IPS DF 6.9 (cell line): ENCODE data around the gene MYO1C.
"Not testable (repeated sequence)": the region's sequence is repeated elsewhere in the genome, so short reads cannot be mapped to it uniquely, and the experiment has no call there.

Source experiments
- DNase-seq: peaks from one replicate; pipeline ENCODE4 v3.0.0-alpha.2; 2013; ENCODE audit warnings: low read depth, low spot score
- H3K27ac ChIP-seq: one replicate; pipeline ENCODE4 v1.5.1; 2013; ENCODE audit warnings: low read length, control low read depth
- H3K27me3 ChIP-seq: 2 replicates; pipeline ENCODE4 v1.6.1; 2013; ENCODE audit warnings: mild to moderate bottlenecking, low read length; ENCODE audit not compliant: control insufficient read depth, insufficient read depth
- H3K36me3 ChIP-seq: 2 replicates; pipeline ENCODE4 v1.6.1; 2013; ENCODE audit warnings: low read length; ENCODE audit not compliant: control insufficient read depth, insufficient read depth
- H3K4me1 ChIP-seq: 2 replicates; pipeline ENCODE4 v1.6.1; 2013; ENCODE audit warnings: low read length; ENCODE audit not compliant: control insufficient read depth, insufficient read depth
- H3K4me3 ChIP-seq: 2 replicates; pipeline ENCODE4 v1.5.1; 2013; ENCODE audit warnings: mild to moderate bottlenecking, low read length
- H3K9me3 ChIP-seq: 2 replicates; pipeline ENCODE4 v1.6.1; 2013; ENCODE audit warnings: low read length, inconsistent platforms; ENCODE audit not compliant: control insufficient read depth, insufficient read depth
- WGBS: extraction: QIAGEN DNeasy Blood & Tissue Kit; methylation state at CpG from one replicate; pipeline ENCODE4 v1.1.7; 2013; ENCODE audit warnings: mixed read lengths, missing lambda C conversion rate; ENCODE audit not compliant: insufficient read length, insufficient coverage; 5-methylcytosine and 5-hydroxymethylcytosine counted together

Gene MYO1C

DNA sequence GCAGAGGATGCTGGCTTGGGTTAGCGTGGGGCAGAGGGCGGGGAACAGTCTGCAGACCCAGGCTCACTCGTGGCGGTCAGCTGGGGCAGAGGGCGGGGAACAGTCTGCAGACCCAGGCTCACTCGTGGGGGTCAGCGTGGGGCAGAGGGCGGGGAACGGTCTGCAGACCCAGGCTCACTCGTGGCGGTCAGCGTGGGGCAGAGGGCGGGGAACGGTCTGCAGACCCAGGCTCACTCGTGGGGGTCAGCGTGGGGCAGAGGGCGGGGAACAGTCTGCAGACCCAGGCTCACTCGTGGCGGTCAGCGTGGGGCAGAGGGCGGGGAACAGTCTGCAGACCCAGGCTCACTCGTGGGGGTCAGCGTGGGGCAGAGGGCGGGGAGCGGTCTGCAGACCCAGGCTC, 16.2 kb upstream of the MYO1C start:
- not testable (repeated sequence) for H3K4me3 ChIP-seq, DNase-seq, H3K4me1 ChIP-seq, H3K9me3 ChIP-seq, H3K27me3 ChIP-seq, H3K36me3 ChIP-seq, H3K27ac ChIP-seq
- WGBS = no CpG with 5 or more reads among the region's 25 CpGs

DNA sequence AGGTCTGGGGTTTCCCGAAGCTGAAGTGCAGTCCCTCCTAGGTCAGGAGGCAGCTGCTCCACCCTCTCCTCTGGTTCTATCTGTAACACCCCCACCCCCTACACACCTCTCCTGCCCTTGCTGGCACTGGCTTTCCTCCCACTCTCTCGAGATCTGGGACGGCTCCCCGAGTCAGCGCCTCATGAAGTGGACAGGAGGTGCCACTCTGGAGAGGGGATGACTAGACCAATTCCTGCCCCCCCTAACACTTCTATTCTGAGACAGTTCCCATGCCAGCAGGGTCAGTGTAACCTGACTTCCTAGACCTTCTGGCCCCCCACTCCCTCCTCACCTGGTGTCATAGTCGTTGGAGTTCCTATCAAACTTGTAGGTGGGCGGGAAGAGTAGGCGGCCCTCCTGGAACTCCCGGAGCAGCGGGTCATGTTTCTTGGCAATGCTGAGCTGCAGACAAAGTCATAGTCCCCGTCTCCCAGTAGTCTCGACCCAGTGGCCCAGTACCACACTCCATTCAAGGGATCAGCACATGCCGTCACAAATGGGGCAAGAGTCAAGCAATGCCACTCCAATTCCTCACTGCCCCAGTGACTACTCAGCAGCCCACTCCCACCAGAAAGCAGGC, 14.3 kb upstream of the MYO1C start:
- Histone ChIP-seq H3K36me3 (0 out of 2 replicates have a peak, but pooled peaks cover 2% of the 10 kb centered on the region), H3K4me1 (no peaks in the 10 kb centered on the region), H3K4me3 (no peak overlapping the region), H3K27ac (no peak overlapping the region), H3K27me3 (no peaks in the 10 kb centered on the region), H3K9me3 (no peaks in the 10 kb centered on the region)
- no peak for DNase-seq
- WGBS = no CpG with 5 or more reads among the region's 13 CpGs

DNA sequence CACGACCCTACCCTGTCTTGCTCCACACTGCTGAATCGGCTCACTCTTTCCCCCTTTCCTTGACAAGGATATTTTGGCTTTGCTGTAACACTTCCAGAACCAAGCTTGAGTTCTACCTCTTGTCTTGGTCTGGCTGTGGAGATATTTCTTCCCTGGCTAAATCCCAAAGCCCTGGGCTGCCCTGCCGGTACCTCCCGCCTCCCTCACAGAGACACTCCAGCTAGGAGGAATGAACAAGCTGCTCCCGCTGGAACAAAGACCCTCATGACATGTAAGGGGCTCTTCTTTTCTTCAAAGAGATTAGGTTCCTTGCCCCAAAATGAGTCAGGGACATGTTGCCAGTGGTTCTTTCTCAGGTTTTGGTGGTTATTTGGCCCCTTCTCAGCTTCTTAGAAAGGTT, 13.1 kb upstream of the MYO1C start:
- no peaks in the 10 kb centered on the region for H3K27me3 ChIP-seq
- H3K27ac ChIP-seq = no peak overlapping the region
- DNase-seq = no peak
- no peaks in the 10 kb centered on the region for H3K36me3 ChIP-seq
- H3K4me3 ChIP-seq = no peak overlapping the region
- WGBS = no CpG with 5 or more reads among the region's 5 CpGs
- H3K4me1 ChIP-seq = no peaks in the 10 kb centered on the region
- H3K9me3 ChIP-seq = no peaks in the 10 kb centered on the region

DNA sequence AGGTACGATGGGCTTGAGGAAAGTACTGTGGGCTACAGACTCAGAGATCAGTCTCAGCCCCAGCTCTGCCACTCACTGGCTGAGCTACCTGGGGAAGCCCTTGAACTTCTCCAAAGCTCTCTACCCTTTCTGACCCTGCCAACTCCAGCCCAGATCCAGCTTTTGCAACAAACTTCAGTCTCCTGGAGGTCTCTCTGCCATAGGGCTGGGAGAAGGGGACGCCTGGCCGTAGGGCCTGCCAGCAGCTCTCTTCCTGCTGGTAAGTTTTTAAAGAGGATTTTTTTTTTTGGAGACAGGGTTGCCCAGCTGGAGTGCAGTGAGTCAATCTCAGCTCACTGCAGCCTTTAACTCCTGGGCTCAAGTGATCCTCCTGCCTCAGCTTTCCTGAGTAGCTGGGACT, 12.4 kb upstream of the MYO1C start:
- no peak for DNase-seq
- no peak overlapping the region for H3K27ac ChIP-seq
- no peak overlapping the region for H3K4me3 ChIP-seq
- H3K9me3 ChIP-seq = no peaks in the 10 kb centered on the region
- H3K36me3 ChIP-seq = no peaks in the 10 kb centered on the region
- no CpG with 5 or more reads among the region's 3 CpGs for WGBS
- H3K4me1 ChIP-seq = no peaks in the 10 kb centered on the region
- H3K27me3 ChIP-seq = no peaks in the 10 kb centered on the region

- Histone ChIP-seq H3K4me3 (no peak overlapping the region), H3K36me3 (no peaks in the 10 kb centered on the region), H3K4me1 (no peaks in the 10 kb centered on the region), H3K9me3 (no peaks in the 10 kb centered on the region), H3K27me3 (no peaks in the 10 kb centered on the region), H3K27ac (no peak overlapping the region)
- WGBS = no CpG with 5 or more reads among the region's 10 CpGs
- no peak for DNase-seq
Observed at GRCh38 chr17:1503699-1504098, 11.2 kb upstream of the MYO1C start.

DNA sequence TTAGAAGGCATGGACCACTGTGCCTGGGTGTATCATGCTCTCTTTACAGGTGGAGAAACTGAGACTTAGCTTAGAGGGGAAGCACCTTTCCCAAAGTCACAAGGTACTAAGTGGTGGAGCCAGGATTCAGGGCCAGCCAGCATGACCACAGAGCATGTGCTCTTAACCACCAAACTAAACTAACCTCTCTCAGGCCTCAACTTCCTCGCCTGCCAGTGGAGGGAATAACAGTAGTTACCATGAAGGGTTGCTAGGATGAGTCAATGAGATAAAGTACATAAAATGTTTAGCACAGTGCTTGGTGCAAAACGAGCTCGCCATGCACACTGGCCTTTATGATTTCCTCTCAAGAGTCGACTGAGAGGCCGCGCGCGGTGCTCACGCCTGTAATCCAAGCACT, 6.4 kb upstream of the MYO1C start:
- H3K4me1 ChIP-seq = no peaks in the 10 kb centered on the region
- H3K27me3 ChIP-seq = no peaks in the 10 kb centered on the region
- H3K4me3 ChIP-seq = no peak overlapping the region
- no peaks in the 10 kb centered on the region for H3K9me3 ChIP-seq
- no CpG with 5 or more reads among the region's 9 CpGs for WGBS
- H3K27ac ChIP-seq = no peak overlapping the region
- H3K36me3 ChIP-seq = peaks cover 2% of the 10 kb centered on the region; the same call in 1 of the 2 replicates
- DNase-seq = no peak

- H3K27ac ChIP-seq = no peak overlapping the region
- no peak for DNase-seq
Observed at GRCh38 chr17:1498233-1498632, 5.7 kb upstream of the MYO1C start.

DNA sequence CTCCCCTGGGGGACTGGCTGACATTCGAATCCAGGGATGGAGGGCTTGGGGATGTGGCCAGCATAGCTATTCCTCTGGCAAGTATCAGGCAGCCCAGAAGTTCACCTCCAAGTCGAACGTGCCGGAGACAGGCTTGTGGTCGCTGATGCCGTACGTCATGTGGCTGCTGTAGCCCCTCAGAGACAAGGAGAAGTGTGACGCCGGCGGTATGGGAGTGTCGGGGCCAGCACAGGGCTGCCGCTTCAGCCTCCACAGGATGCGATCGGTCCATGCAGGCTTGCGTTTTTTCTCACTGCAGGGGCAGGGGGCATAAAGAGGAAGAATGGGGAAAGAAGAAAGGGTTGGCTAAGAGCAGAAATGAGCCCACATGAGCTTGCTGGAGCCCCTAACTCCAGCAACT, 5.3 kb upstream of the MYO1C start:
- no CpG with 5 or more reads among the region's 15 CpGs for WGBS
- DNase-seq = no peak

More at GRCh38 chr17:1498233-1498632, 5.7 kb upstream of the MYO1C start:
- Histone ChIP-seq H3K4me3 (no peak overlapping the region), H3K9me3 (no peaks in the 10 kb centered on the region), H3K27me3 (no peaks in the 10 kb centered on the region), H3K4me1 (no peaks in the 10 kb centered on the region), H3K36me3 (peaks cover 2% of the 10 kb centered on the region; the same call in 1 of the 2 replicates)
- no CpG with 5 or more reads among the region's 2 CpGs for WGBS

GRCh38 chr17:1496869-1497268, 4.4 kb upstream of the MYO1C start:
- no CpG with 5 or more reads among the region's 14 CpGs for whole genome bisulfite sequencing

More for the DNA sequence above, 5.3 kb upstream of the MYO1C start:
- H3K4me3 ChIP-seq = no peak overlapping the region
- no peaks in the 10 kb centered on the region for H3K27me3 ChIP-seq
- no peaks in the 10 kb centered on the region for H3K9me3 ChIP-seq
- no peak overlapping the region for H3K27ac ChIP-seq
- no peaks in the 10 kb centered on the region for H3K4me1 ChIP-seq
- peaks cover 2% of the 10 kb centered on the region; the same call in 1 of the 2 replicates for H3K36me3 ChIP-seq

DNA sequence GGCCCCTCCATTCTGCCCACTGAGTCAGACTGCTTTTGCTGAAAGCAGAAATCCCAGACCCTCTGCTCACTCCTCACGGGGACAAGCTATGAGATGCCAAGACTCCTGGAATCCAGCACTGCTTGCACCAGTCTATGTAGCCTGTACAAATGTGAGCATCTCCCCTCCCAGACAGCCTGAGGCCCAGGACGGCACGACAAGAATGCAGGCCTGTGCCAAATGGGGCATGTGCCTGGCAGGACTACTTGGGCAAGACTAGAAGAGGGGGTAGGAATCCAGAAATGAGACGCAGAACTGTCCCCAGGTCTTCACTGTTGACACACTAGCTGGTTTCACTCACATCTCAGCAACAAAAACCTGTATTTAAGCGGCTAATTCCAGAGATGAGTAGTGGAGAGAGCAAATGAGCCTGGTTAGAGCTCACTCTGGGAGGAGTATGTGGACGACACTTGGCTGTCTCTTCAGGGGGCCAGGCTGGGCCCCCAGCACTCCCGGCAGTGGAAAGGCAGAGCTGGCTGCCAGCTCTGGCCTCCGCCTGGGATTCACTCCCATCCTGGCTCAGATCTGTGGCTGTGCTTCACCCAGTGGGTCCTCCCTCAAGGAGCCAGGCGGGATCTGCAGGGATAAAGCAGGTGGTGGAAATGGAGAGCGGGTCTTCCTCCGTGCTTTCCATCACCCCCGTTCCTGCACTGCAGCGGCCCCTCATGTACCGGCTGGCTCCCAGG, 2.9 kb upstream of the MYO1C start:
- no peak for DNase-seq
- no peaks in the 10 kb centered on the region; the same call in 1 of the 2 replicates for H3K4me1 ChIP-seq
- WGBS = no CpG with 5 or more reads among the region's 14 CpGs
- peaks cover 2% of the 10 kb centered on the region; the same call in 1 of the 2 replicates for H3K36me3 ChIP-seq
- no peaks in the 10 kb centered on the region for H3K9me3 ChIP-seq
- H3K27me3 ChIP-seq = no peaks in the 10 kb centered on the region
- no peak overlapping the region for H3K27ac ChIP-seq
- H3K4me3 ChIP-seq = no peak overlapping the region

More at GRCh38 chr17:1496869-1497268, 4.4 kb upstream of the MYO1C start:
- Histone ChIP-seq H3K4me1 (no peaks in the 10 kb centered on the region), H3K9me3 (no peaks in the 10 kb centered on the region), H3K27ac (no peak overlapping the region), H3K36me3 (peaks cover 2% of the 10 kb centered on the region; the same call in 1 of the 2 replicates), H3K27me3 (no peaks in the 10 kb centered on the region), H3K4me3 (no peak overlapping the region)
- DNase-seq = no peak
